Activated CD4-positive, alpha-beta T cell treated with anti-CD3 and anti-CD28 coated beads for 36 hours (primary cell): ENCODE measurements around the gene ZNF614. TPM values are rescaled to one million over a fixed set of nuclear protein-coding genes. Genes with fewer than 3 reads are reported as not detected.
"Not testable (repeated sequence)": the region's sequence is repeated elsewhere in the genome, so short reads cannot be mapped to it uniquely, and the experiment has no call there.

Source experiments
- ATAC-seq: fragments of 200-7000 bp; cut with Tn5 transposase; one replicate; pipeline ENCODE4 v1.10.0; 2021; ENCODE audit warnings: mild to moderate bottlenecking, moderate library complexity
- CTCF ChIA-PET: fragments of 350-600 bp; sonication (Branson Sonifier 250); formaldehyde crosslinking; loops from one replicate; lab custom pipeline; 2021; ENCODE audit warnings: antibody characterized with exemption; lab: Charles Lee
- POLR2A ChIA-PET: fragments of 350-600 bp; sonication (Branson Sonifier 250); formaldehyde crosslinking; loops from one replicate; lab custom pipeline; 2021; ENCODE audit warnings: antibody characterized with exemption, inconsistent platforms; lab: Charles Lee
- DNase-seq: peaks from one replicate; pipeline ENCODE4 v3.0.0-alpha.2; 2020
- H3K27ac Mint-ChIP-seq: one replicate; pipeline ENCODE4 v1.8.0; 2021; ENCODE audit warnings: mixed read lengths
- H3K27me3 Mint-ChIP-seq: one replicate; pipeline ENCODE4 v1.8.0; 2021; ENCODE audit warnings: mixed read lengths
- H3K36me3 Mint-ChIP-seq: one replicate; pipeline ENCODE4 v1.8.0; 2021; ENCODE audit warnings: low read depth, mixed read lengths
- H3K4me1 Mint-ChIP-seq: one replicate; pipeline ENCODE4 v1.8.0; 2021; ENCODE audit warnings: mixed read lengths
- H3K4me3 Mint-ChIP-seq: one replicate; pipeline ENCODE4 v1.8.0; 2021; ENCODE audit warnings: mild to moderate bottlenecking, moderate library complexity, mixed read lengths
- H3K9me3 Mint-ChIP-seq: one replicate; pipeline ENCODE4 v1.8.0; 2021; ENCODE audit warnings: low read depth, mixed read lengths
- intact Hi-C, 2 experiments: fragments of 100-400 bp; cut with DNase I in 1 of 2; cut with micrococcal nuclease in 1 of 2; formaldehyde crosslinking; loops; one replicate each; pipeline versions ENCODE4 v1.14.2 to v1.15.1; 2022 to 2024; cut with DNase I, micrococcal nuclease
- total RNA-seq, 2 experiments: library from RNA; stranded (reverse); gene quantifications; one replicate each; pipeline ENCODE4 v1.2.3, GENCODE V29; 2021

ZNF614 gene
- total RNA-seq, 2 experiments from 2014 or later, result 9.4 to 10.6 TPM

- peaks cover 75% of the 10 kb centered on the region for H3K36me3 Mint-ChIP-seq
- H3K9me3 Mint-ChIP-seq, result peaks cover 49% of the 10 kb centered on the region
- H3K27ac Mint-ChIP-seq, result peak overlapping the region; percentile 88
- no peaks in the 10 kb centered on the region for H3K27me3 Mint-ChIP-seq
- intact Hi-C loops, result loop anchor here (1.0 to 10.0 kb wide), 7 partner anchors 20 to 324 kb away; partner anchors contain the start of genes ZNF432 (in 2 of the 2), PPP2R1A (in 1 of the 2), ZNF350 (in 1 of the 2) and ZNF615 (in 1 of the 2)
- CTCF ChIA-PET, result interaction anchor here (0.7 kb wide), 1 partner anchor 663 kb away, joined by 4 read pairs; no protein-coding TSS in a partner anchor
- ATAC-seq (peak; percentile 32), DNase-seq (no peak)
- POLR2A ChIA-PET, result interaction anchor here (0.8 kb wide), 1 partner anchor 45 kb away, joined by 4 read pairs; no protein-coding TSS in a partner anchor
- peak overlapping the region; percentile 81 for H3K4me3 Mint-ChIP-seq
- peaks cover 13% of the 10 kb centered on the region for H3K4me1 Mint-ChIP-seq
Observed at GRCh38 chr19:52028780-52029123, 573 bp upstream of the ZNF614 start.

GRCh38 chr19:52026255-52026990, 1.8 kb downstream of the ZNF614 start:
- H3K4me1 Mint-ChIP-seq, result peaks cover 13% of the 10 kb centered on the region
- H3K27me3 Mint-ChIP-seq, ATAC-seq, CTCF ChIA-PET, DNase-seq, POLR2A ChIA-PET, H3K27ac Mint-ChIP-seq: not testable (repeated sequence)
- H3K4me3 Mint-ChIP-seq, result peak overlapping the region; percentile 81
- peaks cover 80% of the 10 kb centered on the region for H3K36me3 Mint-ChIP-seq
- intact Hi-C loops, result loop anchor here in 1 of 2 experiments (10.0 kb wide), 1 partner anchor 322 kb away; no protein-coding TSS in a partner anchor
- H3K9me3 Mint-ChIP-seq, result peaks cover 45% of the 10 kb centered on the region

DNA sequence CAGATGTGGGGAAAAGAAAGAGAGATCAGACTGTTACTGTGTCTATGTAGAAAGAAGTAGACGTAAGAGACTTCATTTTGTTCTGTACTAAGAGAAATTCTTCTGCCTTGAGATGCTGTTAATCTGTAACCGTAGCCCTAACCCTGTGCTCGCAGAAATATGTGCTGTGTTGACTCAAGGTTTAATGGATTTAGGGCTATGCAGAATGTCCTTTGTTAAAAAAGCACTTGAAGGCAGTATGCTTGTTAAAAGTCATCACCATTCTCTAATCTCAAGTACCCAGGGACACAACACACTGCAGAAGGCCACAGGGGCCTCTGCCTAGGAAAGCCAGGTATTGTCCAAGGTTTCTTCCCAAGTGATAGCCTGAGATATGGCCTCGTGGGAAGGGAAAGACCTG, 3.7 kb downstream of the ZNF614 start:
- H3K36me3 Mint-ChIP-seq, result peaks cover 82% of the 10 kb centered on the region
- CTCF ChIA-PET, H3K4me3 Mint-ChIP-seq, POLR2A ChIA-PET, ATAC-seq, H3K27ac Mint-ChIP-seq, DNase-seq, H3K27me3 Mint-ChIP-seq: not testable (repeated sequence)
- H3K9me3 Mint-ChIP-seq, result peaks cover 57% of the 10 kb centered on the region
- intact Hi-C loops, result loop anchor here in 1 of 2 experiments (10.0 kb wide), 1 partner anchor 320 kb away; no protein-coding TSS in a partner anchor
- peaks cover 13% of the 10 kb centered on the region for H3K4me1 Mint-ChIP-seq

- H3K9me3 Mint-ChIP-seq, result peaks cover 69% of the 10 kb centered on the region
- intact Hi-C loops, result loop anchor here in 1 of 2 experiments (10.0 kb wide), 1 partner anchor 317 kb away; no protein-coding TSS in a partner anchor
- H3K4me1 Mint-ChIP-seq, result peaks cover 8% of the 10 kb centered on the region
- no peak overlapping the region for H3K27ac Mint-ChIP-seq
- no peaks in the 10 kb centered on the region for H3K27me3 Mint-ChIP-seq
- peaks cover 96% of the 10 kb centered on the region for H3K36me3 Mint-ChIP-seq
- ChIA-PET CTCF (no interaction called here), POLR2A (no interaction called here)
- no peak for ATAC-seq
- no peak for DNase-seq
- H3K4me3 Mint-ChIP-seq, result no peak overlapping the region
Observed at GRCh38 chr19:52022193-52022592, 6.0 kb downstream of the ZNF614 start.

GRCh38 chr19:52020506-52020905, 7.7 kb downstream of the ZNF614 start:
- H3K27me3 Mint-ChIP-seq, result no peaks in the 10 kb centered on the region
- peaks cover 70% of the 10 kb centered on the region for H3K9me3 Mint-ChIP-seq
- H3K4me1 Mint-ChIP-seq, result no peaks in the 10 kb centered on the region
- H3K27ac Mint-ChIP-seq, result no peak overlapping the region
- CTCF ChIA-PET, result no interaction called here
- H3K36me3 Mint-ChIP-seq, result peaks cover 96% of the 10 kb centered on the region
- DNase-seq (no peak), ATAC-seq (peak; percentile 12)
- POLR2A ChIA-PET, result no interaction called here
- no peak overlapping the region for H3K4me3 Mint-ChIP-seq
- intact Hi-C loops, result loop anchor here in 1 of 2 experiments (10.0 kb wide), 1 partner anchor 316 kb away; no protein-coding TSS in a partner anchor

DNA sequence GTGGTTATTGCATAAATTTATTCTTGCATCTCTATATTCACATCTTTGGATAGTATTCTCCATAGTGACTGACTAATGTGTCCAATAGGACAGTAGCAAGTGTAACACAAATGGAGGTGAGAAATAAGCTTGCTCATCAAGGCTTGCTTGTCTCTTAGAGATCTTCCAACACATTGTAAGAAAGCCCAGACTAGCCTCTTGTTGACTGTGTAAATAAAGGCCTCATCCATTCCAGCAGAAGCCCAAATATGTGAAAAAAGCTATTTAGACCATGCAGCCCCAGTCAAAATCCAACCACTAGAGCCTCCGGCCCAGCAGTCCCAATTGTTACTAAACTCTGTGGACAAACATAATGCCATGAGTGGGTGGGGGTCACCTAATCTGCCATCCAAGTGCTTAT, 17.5 kb downstream of the ZNF614 start:
- H3K27me3 Mint-ChIP-seq, result no peaks in the 10 kb centered on the region
- peaks cover 15% of the 10 kb centered on the region for H3K4me1 Mint-ChIP-seq
- peaks cover 66% of the 10 kb centered on the region for H3K36me3 Mint-ChIP-seq
- ChIA-PET POLR2A (no interaction called here), CTCF (no interaction called here)
- intact Hi-C loops, result no loop called here
- ATAC-seq (no peak), DNase-seq (no peak)
- no peak overlapping the region for H3K27ac Mint-ChIP-seq
- H3K9me3 Mint-ChIP-seq, result peaks cover 24% of the 10 kb centered on the region
- H3K4me3 Mint-ChIP-seq, result no peak overlapping the region

- Mint-ChIP-seq H3K4me1 (peaks cover 15% of the 10 kb centered on the region), H3K36me3 (peaks cover 69% of the 10 kb centered on the region), H3K4me3 (peak within 1 kb of the TSS; percentile 90), H3K27ac (peak within 1 kb of the TSS; percentile 98), H3K9me3 (peaks cover 28% of the 10 kb centered on the region), H3K27me3 (no peaks in the 10 kb centered on the region)
- DNase-seq (peak; percentile 93), ATAC-seq (peak; percentile 97)
- intact Hi-C loops, result loop anchor here (1.0 to 5.0 kb wide), 9 partner anchors 20 to 259 kb away; partner anchors contain the start of genes ZNF350 (in 2 of the 2), ZNF614 (in 2 of the 2), ZNF432 (in 1 of the 2) and ZNF613 (in 1 of the 2)
- ChIA-PET CTCF (no interaction called here), POLR2A (interaction anchor here (0.6 kb wide), 1 partner anchor 43 kb away, joined by 3 read pairs; no protein-coding TSS in a partner anchor)
Observed at GRCh38 chr19:52007806-52008557, 20.2 kb downstream of the ZNF614 start, which contains the start of gene ZNF615. TSS of gene ZNF615 (minus strand) at chr19:52008211. CDS start at chr19:52003711, 4,500 bp downstream.

DNA sequence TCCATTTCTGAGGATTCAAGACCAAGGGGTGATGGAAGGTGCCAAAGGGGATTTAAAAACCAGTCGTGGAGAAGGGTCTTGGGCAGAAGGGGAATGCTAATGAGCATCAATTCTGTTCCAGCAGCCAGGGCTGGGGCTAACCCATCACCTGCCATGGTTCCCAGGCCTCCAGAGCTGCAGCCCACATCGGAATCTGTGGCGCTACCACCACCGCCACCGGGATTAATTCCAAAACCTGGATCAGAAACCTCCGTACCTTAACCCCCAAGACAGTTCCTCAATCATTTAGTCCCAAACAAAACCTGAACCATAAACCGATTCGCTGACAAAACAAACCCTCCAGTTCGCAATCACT, 20.8 kb downstream of the ZNF614 start:
- H3K36me3 Mint-ChIP-seq, result peaks cover 67% of the 10 kb centered on the region
- ATAC-seq, result peak; percentile 6

GRCh38 chr19:51994048-51994644, 34.0 kb downstream of the ZNF614 start:
- Mint-ChIP-seq H3K9me3 (peaks cover 56% of the 10 kb centered on the region), H3K27ac (no peak overlapping the region), H3K27me3 (no peaks in the 10 kb centered on the region), H3K36me3 (peaks cover 76% of the 10 kb centered on the region), H3K4me1 (no peaks in the 10 kb centered on the region), H3K4me3 (no peak overlapping the region)
- intact Hi-C loops, result no loop called here
- ChIA-PET CTCF (no interaction called here), POLR2A (no interaction called here)
- no peak for DNase-seq
- no peak for ATAC-seq

More for the DNA sequence above, 20.8 kb downstream of the ZNF614 start:
- ChIA-PET POLR2A (interaction anchor here (0.6 kb wide), 1 partner anchor 44 kb away, joined by 3 read pairs; no protein-coding TSS in a partner anchor), CTCF (no interaction called here)
- Mint-ChIP-seq H3K9me3 (peaks cover 24% of the 10 kb centered on the region), H3K4me3 (peak overlapping the region; percentile 90), H3K27ac (peak overlapping the region; percentile 98), H3K27me3 (no peaks in the 10 kb centered on the region), H3K4me1 (peaks cover 15% of the 10 kb centered on the region)
- no peak for DNase-seq
- intact Hi-C loops, result loop anchor here (2.0 to 5.0 kb wide), 3 partner anchors 21 to 260 kb away; partner anchors contain the start of genes ZNF614 (in 1 of the 2) and ZNF766 (in 1 of the 2)

DNA sequence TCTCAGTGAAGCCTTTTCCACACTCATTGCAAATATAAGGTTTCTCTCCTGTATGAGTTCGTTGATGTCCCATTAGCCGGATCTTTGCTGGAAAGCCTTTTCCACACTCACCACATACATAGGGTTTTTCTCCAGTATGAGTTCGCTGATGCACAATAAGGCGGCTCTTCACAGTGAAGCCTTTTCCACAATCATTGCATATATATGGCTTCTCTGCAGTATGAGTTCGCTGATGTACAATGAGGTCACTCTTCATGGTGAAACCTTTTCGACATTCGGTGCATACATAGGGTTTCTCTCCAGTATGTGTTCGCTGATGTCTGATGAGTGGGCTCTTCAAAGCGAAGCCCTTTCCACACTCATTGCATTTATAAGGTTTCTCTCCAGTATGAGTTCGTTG, 34.8 kb downstream of the ZNF614 start:
- intact Hi-C loops, result no loop called here
- Mint-ChIP-seq H3K4me3 (no peak overlapping the region), H3K4me1 (no peaks in the 10 kb centered on the region), H3K9me3 (peaks cover 61% of the 10 kb centered on the region), H3K27me3 (no peaks in the 10 kb centered on the region), H3K27ac (no peak overlapping the region), H3K36me3 (peaks cover 73% of the 10 kb centered on the region)
- ChIA-PET POLR2A (no interaction called here), CTCF (no interaction called here)
- no peak for ATAC-seq
- no peak for DNase-seq
